Measurements from ENCODE around the gene CHRNA5. TPM values are rescaled to one million over a fixed set of nuclear protein-coding genes. Genes with fewer than 3 reads are reported as not detected.
"Not testable (repeated sequence)": the region's sequence is repeated elsewhere in the genome, so short reads cannot be mapped to it uniquely, and the experiment has no call there.

The CHRNA5 gene
- total and polyA plus RNA-seq, 7 donors: 0.71 to 4.4 (median 3.1) TPM

GRCh38 chr15:78599189-78599588 lies 33.9 kb downstream of the CHRNA5 start:
- Histone ChIP-seq H3K36me3 (ENCODE audit: insufficient read depth in 1 of 2, low read depth in 1 of 2) (no peaks in the 10 kb centered on the region), H3K27ac (no peak overlapping the region), H3K4me3 (no peak overlapping the region), H3K9me3 (no peaks in the 10 kb centered on the region), H3K4me1 (no peaks in the 10 kb centered on the region), H3K27me3 (ENCODE audit: insufficient read depth in 3 of 3, low read length in 2 of 3) (no peaks in the 10 kb centered on the region)
- no peak for ATAC-seq
- intact Hi-C loops (cut with DNase I): no loop called here
- DNase-seq: no peak
- no peak for TF ChIP-seq CTCF (IDR thresholded peaks at IDR 0.05)

- H3K9me3 ChIP-seq: no peaks in the 10 kb centered on the region
- no peaks in the 10 kb centered on the region for H3K4me1 ChIP-seq
- ATAC-seq: no peak
- no peak overlapping the region for H3K4me3 ChIP-seq
- WGBS, 3 donors: 65 to 80% (median 78%) methylated on average over 3 of the region's 3 CpGs
- H3K27ac ChIP-seq: no peak overlapping the region
- TF ChIP-seq CTCF (IDR thresholded peaks at IDR 0.05): no peak
- peaks cover 0 to 3% (median 3%) of the 10 kb centered on the region in 3 donors for H3K27me3 ChIP-seq (ENCODE audit: insufficient read depth in 3 of 3, low read length in 2 of 3)
- intact Hi-C loops (cut with DNase I): no loop called here
- no peaks in the 10 kb centered on the region for H3K36me3 ChIP-seq (ENCODE audit: insufficient read depth in 1 of 2, low read depth in 1 of 2)
- DNase-seq: no peak
These were observed 38.1 kb downstream of the CHRNA5 start for GRCh38 chr15:78603467-78603866.

- no peaks in the 10 kb centered on the region for H3K9me3 ChIP-seq
- DNase-seq: no peak
- ATAC-seq: no peak
- no peak for TF ChIP-seq CTCF (IDR thresholded peaks at IDR 0.05)
- H3K27me3 ChIP-seq (ENCODE audit: insufficient read depth in 3 of 3, low read length in 2 of 3): peaks cover 0 to 3% (median 3%) of the 10 kb centered on the region in 3 donors
- intact Hi-C loops (cut with DNase I): no loop called here
- H3K4me1 ChIP-seq: no peaks in the 10 kb centered on the region
- H3K36me3 ChIP-seq (ENCODE audit: insufficient read depth in 1 of 2, low read depth in 1 of 2): no peaks in the 10 kb centered on the region
- no peak overlapping the region for H3K4me3 ChIP-seq
- no peak overlapping the region for H3K27ac ChIP-seq
- WGBS, 3 donors: 91 to 93% (median 92%) methylated on average over 2 of the region's 2 CpGs
These were observed 39.1 kb downstream of the CHRNA5 start for GRCh38 chr15:78604420-78604819.

GRCh38 chr15:78605201-78605600 lies 39.9 kb downstream of the CHRNA5 start:
- no peak for TF ChIP-seq CTCF (IDR thresholded peaks at IDR 0.05)
- ATAC-seq (no peak), DNase-seq (no peak)
- Histone ChIP-seq H3K27me3 (ENCODE audit: insufficient read depth in 3 of 3, low read length in 2 of 3) (peaks cover 0 to 3% (median 3%) of the 10 kb centered on the region in 3 donors), H3K4me3 (no peak overlapping the region), H3K4me1 (no peaks in the 10 kb centered on the region), H3K36me3 (ENCODE audit: insufficient read depth in 1 of 2, low read depth in 1 of 2) (no peaks in the 10 kb centered on the region), H3K27ac (no peak overlapping the region), H3K9me3 (no peaks in the 10 kb centered on the region)
- 84 to 94% (median 91%) methylated on average over 5 of the region's 5 CpGs for WGBS, 3 donors
- intact Hi-C loops (cut with DNase I): no loop called here

- WGBS, 3 donors: 81 to 88% (median 84%) methylated on average over 4 of the region's 4 CpGs
These were observed 40.4 kb downstream of the CHRNA5 start for GRCh38 chr15:78605680-78606079.

GRCh38 chr15:78609551-78609950 lies 44.2 kb downstream of the CHRNA5 start:
- intact Hi-C loops (cut with DNase I); H3K9me3 ChIP-seq; H3K36me3 ChIP-seq (ENCODE audit: insufficient read depth in 1 of 2, low read depth in 1 of 2); H3K4me3 ChIP-seq; DNase-seq; ATAC-seq; H3K27me3 ChIP-seq (ENCODE audit: insufficient read depth in 3 of 3, low read length in 2 of 3); H3K4me1 ChIP-seq; H3K27ac ChIP-seq: not testable (repeated sequence)
- 78 to 86% (median 82%) methylated on average over 1 to 3 of the region's 3 CpGs for WGBS, 3 donors

More at GRCh38 chr15:78605680-78606079, 40.4 kb downstream of the CHRNA5 start:
- no peaks in the 10 kb centered on the region for H3K4me1 ChIP-seq
- H3K4me3 ChIP-seq: no peak overlapping the region
- ATAC-seq (no peak), DNase-seq (no peak)
- intact Hi-C loops (cut with DNase I): no loop called here
- TF ChIP-seq CTCF (IDR thresholded peaks at IDR 0.05): no peak
- no peak overlapping the region for H3K27ac ChIP-seq
- no peaks in the 10 kb centered on the region for H3K36me3 ChIP-seq (ENCODE audit: insufficient read depth in 1 of 2, low read depth in 1 of 2)
- peaks cover 0 to 3% (median 3%) of the 10 kb centered on the region in 3 donors for H3K27me3 ChIP-seq (ENCODE audit: insufficient read depth in 3 of 3, low read length in 2 of 3)
- H3K9me3 ChIP-seq: no peaks in the 10 kb centered on the region

Data from psoas muscle (tissue), 8 donors.